ENCODE data around the gene NREP. TPM values are rescaled to one million over a fixed set of nuclear protein-coding genes. Genes with fewer than 3 reads are reported as not detected.

Gene NREP
- total RNA-seq, 1 experiment from 2014 or later: 2.3 TPM

DNA sequence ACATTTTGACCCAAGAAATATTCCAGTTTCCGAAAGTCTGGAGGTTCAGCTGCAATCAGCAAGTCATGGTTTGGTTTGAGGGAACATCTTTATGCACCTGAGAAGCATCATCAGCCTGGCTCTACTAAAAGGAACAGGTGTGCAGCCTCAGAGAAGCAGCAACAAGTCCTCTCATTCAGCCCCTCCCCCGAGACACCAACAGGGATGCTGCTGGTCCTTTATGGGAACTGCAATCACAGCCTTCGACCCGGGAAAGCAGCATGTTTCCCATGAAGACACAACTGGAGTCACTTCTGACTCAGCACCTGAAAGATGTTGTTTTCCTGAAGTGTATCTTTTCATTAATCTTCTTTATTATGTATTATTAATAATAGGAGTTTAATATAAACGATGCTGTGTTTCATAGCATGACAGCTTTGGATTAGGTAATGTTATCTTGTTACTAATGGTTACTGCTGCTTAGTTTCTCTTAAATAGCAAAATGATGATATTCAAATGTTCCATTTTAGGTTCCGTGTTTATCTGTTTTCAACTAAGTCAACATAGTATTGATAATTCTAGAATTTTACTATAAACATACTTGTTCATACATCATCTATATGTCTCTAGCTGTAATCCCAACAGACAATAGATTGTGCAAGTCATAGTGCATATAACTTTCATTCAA lies 15.6 kb upstream of the NREP start:
- Histone ChIP-seq H3K36me3 (ENCODE audit: control insufficient read depth, insufficient read depth, low read length) (no peaks in the 10 kb centered on the region), H3K4me3 (ENCODE audit: low read depth, low read length) (no peak overlapping the region), H3K9me3 (no peaks in the 10 kb centered on the region), H3K27me3 (replicated peaks; ENCODE audit: control insufficient read depth, insufficient read depth, low read length) (no peaks in the 10 kb centered on the region), H3K4me1 (no peaks in the 10 kb centered on the region)
- Mint-ChIP-seq H3K27me3 (ENCODE audit: insufficient read depth, unreplicated experiment) (peaks cover 7% of the 10 kb centered on the region), H3K27ac (ENCODE audit: unreplicated experiment) (no peak overlapping the region), H3K9me3 (ENCODE audit: unreplicated experiment) (no peaks in the 10 kb centered on the region), H3K4me3 (ENCODE audit: unreplicated experiment) (no peak overlapping the region), H3K36me3 (ENCODE audit: insufficient read depth, unreplicated experiment) (no peaks in the 10 kb centered on the region), H3K4me1 (ENCODE audit: low read depth, unreplicated experiment) (peaks cover 5% of the 10 kb centered on the region)
- TF ChIP-seq, protein P1, sequence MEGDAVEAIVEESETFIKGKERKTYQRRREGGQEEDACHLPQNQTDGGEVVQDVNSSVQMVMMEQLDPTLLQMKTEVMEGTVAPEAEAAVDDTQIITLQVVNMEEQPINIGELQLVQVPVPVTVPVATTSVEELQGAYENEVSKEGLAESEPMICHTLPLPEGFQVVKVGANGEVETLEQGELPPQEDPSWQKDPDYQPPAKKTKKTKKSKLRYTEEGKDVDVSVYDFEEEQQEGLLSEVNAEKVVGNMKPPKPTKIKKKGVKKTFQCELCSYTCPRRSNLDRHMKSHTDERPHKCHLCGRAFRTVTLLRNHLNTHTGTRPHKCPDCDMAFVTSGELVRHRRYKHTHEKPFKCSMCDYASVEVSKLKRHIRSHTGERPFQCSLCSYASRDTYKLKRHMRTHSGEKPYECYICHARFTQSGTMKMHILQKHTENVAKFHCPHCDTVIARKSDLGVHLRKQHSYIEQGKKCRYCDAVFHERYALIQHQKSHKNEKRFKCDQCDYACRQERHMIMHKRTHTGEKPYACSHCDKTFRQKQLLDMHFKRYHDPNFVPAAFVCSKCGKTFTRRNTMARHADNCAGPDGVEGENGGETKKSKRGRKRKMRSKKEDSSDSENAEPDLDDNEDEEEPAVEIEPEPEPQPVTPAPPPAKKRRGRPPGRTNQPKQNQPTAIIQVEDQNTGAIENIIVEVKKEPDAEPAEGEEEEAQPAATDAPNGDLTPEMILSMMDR (IDR thresholded peaks at IDR 0.05; ENCODE audit: insufficient read depth in 1 of 2, low read depth in 1 of 2, low read length in 1 of 2, severe bottlenecking in 1 of 2, unreplicated experiment in 1 of 2): no peak
- DNase-seq: peak; percentile 19 to 41
- BruUV-seq (replicated peaks): no TSS peak
- ChIA-PET CTCF (no interaction called here), POLR2A (no interaction called here)
- intact Hi-C loops (cut with micrococcal nuclease; ENCODE audit: unreplicated experiment): no loop called here

DNA sequence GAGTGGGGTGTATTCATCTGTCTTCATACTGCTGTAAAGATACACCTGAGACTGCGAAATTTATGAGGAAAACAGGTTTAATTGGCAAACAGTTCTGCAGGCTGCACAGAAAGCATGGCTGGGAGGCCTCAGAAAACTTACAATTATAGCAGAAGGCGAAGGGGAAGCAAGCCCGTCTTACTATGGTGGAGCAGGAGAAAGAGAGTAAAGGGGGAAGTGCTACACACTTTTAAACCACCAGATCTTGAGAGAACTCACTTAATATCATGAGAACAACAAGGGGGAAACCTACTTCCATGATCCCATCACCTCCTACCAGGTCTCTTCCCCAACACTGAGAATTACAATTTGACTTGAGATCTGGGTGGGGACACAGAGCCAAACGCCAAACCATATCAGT lies 12.5 kb upstream of the NREP start:
- H3K4me3 ChIP-seq (ENCODE audit: low read depth, low read length): no peak overlapping the region
- no peaks in the 10 kb centered on the region for H3K27me3 ChIP-seq (replicated peaks; ENCODE audit: control insufficient read depth, insufficient read depth, low read length)
- Mint-ChIP-seq H3K9me3 (ENCODE audit: unreplicated experiment) (no peaks in the 10 kb centered on the region), H3K4me3 (ENCODE audit: unreplicated experiment) (no peak overlapping the region), H3K27ac (ENCODE audit: unreplicated experiment) (no peak overlapping the region), H3K27me3 (ENCODE audit: insufficient read depth, unreplicated experiment) (no peaks in the 10 kb centered on the region), H3K36me3 (ENCODE audit: insufficient read depth, unreplicated experiment) (no peaks in the 10 kb centered on the region), H3K4me1 (ENCODE audit: low read depth, unreplicated experiment) (no peaks in the 10 kb centered on the region)
- H3K9me3 ChIP-seq: no peaks in the 10 kb centered on the region
- no peak for DNase-seq
- no peaks in the 10 kb centered on the region for H3K4me1 ChIP-seq
- intact Hi-C loops (cut with micrococcal nuclease; ENCODE audit: unreplicated experiment): no loop called here
- ChIA-PET POLR2A (no interaction called here), CTCF (no interaction called here)
- TF ChIP-seq, protein P1 (IDR thresholded peaks at IDR 0.05; ENCODE audit: insufficient read depth in 1 of 2, low read depth in 1 of 2, low read length in 1 of 2, severe bottlenecking in 1 of 2, unreplicated experiment in 1 of 2): no peak
- BruUV-seq (replicated peaks): no TSS peak
- H3K36me3 ChIP-seq (ENCODE audit: control insufficient read depth, insufficient read depth, low read length): no peaks in the 10 kb centered on the region

DNA sequence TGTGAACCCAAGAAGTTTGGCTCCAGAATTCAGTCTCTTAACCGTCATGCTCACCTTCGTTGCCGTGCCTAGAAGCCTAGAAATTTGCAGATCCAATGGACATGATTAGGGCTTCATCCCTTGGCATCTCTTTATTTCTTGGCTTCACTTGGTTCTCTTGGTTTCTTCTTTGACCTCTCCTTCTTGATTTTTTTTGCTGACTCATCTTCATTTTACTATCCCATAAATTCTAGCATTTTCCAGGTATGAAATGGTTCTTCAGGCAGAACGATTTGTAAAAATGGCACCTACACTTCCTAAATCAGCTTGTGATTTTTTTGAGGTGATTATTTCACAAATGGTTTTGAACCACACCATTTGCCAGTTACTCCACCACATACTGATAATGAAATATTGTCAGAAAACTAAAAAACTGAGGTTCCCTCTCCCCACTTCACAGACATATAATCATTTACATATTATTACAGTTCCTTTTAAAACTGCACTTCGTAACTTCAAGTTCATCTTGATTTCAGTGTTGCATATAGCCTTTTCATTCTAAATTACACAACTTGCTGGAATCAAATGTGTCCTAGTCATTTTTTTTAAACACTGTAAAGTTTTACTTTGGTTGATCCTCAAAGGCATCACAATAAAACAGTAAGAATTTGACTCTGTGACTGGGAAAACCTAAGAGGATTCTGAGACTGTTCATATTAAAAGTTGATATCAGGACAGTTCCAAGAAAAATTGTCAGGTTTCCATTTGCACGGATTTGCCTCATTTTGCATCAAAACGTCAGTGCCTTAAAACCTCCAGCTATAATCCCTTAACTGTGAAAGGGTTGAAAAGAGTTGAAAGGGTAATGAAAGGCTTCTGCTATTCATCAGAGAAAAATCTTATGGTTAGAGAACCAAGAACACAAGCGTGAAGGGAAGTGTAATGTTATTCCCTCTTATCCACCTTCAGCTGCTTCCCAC lies 8.9 kb upstream of the NREP start:
- Mint-ChIP-seq H3K4me3 (ENCODE audit: unreplicated experiment) (no peak overlapping the region), H3K9me3 (ENCODE audit: unreplicated experiment) (no peaks in the 10 kb centered on the region), H3K36me3 (ENCODE audit: insufficient read depth, unreplicated experiment) (no peaks in the 10 kb centered on the region), H3K4me1 (ENCODE audit: low read depth, unreplicated experiment) (no peaks in the 10 kb centered on the region), H3K27ac (ENCODE audit: unreplicated experiment) (no peak overlapping the region), H3K27me3 (ENCODE audit: insufficient read depth, unreplicated experiment) (peaks cover 6% of the 10 kb centered on the region)
- no peaks in the 10 kb centered on the region for H3K36me3 ChIP-seq (ENCODE audit: control insufficient read depth, insufficient read depth, low read length)
- H3K4me1 ChIP-seq: no peaks in the 10 kb centered on the region
- TF ChIP-seq, protein P1 (IDR thresholded peaks at IDR 0.05; ENCODE audit: insufficient read depth in 1 of 2, low read depth in 1 of 2, low read length in 1 of 2, severe bottlenecking in 1 of 2, unreplicated experiment in 1 of 2): no peak
- H3K4me3 ChIP-seq (ENCODE audit: low read depth, low read length): no peak overlapping the region
- no peaks in the 10 kb centered on the region for H3K27me3 ChIP-seq (replicated peaks; ENCODE audit: control insufficient read depth, insufficient read depth, low read length)
- no peaks in the 10 kb centered on the region for H3K9me3 ChIP-seq
- ChIA-PET CTCF (no interaction called here), POLR2A (no interaction called here)
- no TSS peak for BruUV-seq (replicated peaks)
- intact Hi-C loops (cut with micrococcal nuclease; ENCODE audit: unreplicated experiment): no loop called here
- no peak for DNase-seq

Measured in Caco-2 (cell line).